Stimulated activated CD8-positive, alpha-beta memory T cell treated with anti-CD3 and anti-CD28 coated beads, Interleukin-4, amount 100 ng/mL, for 4 hours (primary cell): ENCODE measurements around the gene PCGF2.
"Not testable (repeated sequence)": the region's sequence is repeated elsewhere in the genome, so short reads cannot be mapped to it uniquely, and the experiment has no call there.

ENCODE experiments used
- DNase-seq, 2 donors: peaks; one replicate each; pipeline ENCODE4 v3.0.0-alpha.2; 2020; ENCODE audit warnings: low read depth in 2 of 2, low spot score in 1 of 2

The PCGF2 gene

DNA sequence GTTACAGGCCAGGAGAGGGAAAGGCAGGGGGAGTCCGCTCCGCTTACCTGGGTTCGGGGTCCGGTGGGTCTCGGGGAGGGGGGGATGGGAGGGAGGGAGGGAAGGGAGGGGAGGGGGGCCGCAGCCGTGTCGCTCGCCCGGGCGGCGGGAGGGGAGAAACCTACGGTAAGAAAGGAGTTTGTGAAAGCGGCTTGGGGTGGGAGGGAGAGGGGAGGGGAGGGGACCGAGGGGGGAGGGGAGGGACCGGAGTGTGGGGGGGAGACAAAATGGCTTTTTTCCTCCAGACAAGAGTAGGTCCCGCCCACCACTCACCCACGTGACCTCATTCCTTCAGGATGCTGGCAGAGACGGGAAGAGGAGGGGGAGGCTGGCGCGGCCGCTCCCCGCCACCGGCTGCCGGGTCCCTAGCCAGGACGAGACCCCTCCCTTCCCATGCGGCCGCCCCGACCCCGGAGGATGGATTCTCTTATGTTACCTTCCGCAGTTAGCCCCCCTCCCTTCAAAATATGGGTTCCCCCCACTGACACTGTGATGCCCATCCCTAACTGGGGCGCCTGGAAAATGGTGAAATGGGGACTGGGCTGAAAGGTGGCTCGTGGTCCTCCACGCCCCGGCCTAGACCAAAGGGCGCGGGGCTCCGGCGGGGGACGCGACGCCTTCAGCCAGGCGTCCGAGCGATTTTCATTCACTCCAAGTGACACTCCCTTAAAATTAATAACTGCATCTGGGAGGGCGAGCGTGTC, at the start of gene PCGF2:
Gene PCGF2 (minus strand): TSS at position 188 of the 743 bp plus-strand sequence. CDS start 7,934 bp downstream, outside the sequence.
- no peak for DNase-seq

DNA sequence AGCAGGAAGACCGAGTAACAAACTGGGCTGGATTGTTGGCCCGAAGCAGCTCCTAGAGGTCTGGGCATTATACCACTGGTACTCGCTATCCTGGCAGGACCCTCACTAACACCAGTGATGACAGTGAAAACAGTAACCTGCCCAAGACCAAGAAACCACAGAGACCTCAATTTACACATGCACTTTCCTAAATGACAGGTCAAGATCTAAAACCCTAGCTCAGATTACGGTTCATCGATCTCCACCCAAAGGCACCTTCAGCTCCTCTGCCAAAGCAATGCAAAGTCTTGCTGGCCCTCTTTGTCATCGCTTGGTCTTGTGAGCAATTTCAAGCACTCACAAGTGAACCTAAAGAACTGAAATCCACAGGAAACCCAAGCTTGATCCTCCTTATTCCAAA, 49.7 kb upstream of the PCGF2 start:
- no peak for DNase-seq

DNA sequence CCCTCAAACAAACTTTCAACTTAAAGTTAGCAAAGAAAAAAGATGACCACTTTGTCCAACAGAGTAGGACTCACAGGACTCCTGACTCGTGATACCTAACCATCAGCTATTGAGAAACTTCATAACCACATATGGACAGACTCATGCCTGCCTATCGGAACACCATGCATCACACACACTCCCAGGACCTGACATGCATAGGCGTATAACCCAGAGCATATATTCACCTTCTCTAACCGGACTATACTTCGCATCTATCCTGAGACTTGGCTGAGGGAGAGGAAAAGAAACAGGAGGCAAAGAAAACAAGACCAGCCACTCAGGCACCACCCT, 49.0 kb upstream of the PCGF2 start:
- DNase-seq, result no peak

DNA sequence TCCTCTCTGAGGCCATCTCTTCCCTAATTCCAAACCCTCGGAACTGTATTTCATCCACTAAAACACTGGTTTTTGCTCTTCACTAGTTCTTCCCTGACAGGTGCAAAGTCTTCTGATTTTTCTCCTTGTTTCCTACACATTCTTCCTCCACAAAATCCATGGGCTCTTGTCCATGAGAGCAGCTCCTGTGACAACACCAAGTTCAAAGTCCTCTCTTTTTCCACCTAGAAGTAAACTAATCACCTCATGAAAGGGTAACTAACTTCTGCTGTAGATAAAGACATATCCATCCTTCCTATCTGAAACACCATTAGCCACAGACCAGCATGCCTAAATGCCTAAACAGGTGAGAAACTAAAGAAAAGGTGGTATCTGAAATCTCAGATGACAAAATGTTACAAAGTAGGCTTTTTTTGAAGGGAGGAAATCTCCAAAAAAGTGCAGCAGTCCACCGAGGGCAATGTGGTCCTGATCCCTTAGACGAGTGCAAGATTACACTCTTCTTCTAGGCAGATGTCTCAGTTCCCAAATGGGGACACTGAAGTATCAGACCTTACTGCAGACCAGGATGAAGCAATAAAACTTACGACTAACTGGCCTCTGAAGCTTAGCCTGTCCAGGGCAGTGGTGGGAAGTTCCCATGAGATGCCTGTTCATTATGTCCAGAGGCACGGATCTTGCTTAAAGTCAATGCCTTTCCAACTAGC, 48.5 kb upstream of the PCGF2 start:
- no peak for DNase-seq

DNA sequence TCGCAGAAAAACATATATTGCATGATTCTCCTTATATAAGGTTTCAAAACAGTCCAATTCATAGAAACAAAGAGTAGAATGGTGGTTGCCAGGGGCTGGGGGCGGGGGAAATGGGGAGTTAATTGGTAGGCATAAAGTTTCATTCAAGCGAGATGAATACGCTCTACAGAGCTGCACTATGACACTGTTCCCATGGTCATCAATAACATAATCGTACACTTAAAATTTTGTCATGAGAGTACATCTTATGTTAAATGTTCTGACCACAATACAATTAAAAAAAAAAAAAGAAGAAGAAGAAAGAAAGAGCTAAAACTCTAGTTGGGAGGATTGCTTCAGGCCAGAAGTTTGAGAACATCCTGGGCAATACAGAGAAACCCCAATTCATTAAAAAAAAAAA, 46.1 kb upstream of the PCGF2 start:
- no peak for DNase-seq

DNA sequence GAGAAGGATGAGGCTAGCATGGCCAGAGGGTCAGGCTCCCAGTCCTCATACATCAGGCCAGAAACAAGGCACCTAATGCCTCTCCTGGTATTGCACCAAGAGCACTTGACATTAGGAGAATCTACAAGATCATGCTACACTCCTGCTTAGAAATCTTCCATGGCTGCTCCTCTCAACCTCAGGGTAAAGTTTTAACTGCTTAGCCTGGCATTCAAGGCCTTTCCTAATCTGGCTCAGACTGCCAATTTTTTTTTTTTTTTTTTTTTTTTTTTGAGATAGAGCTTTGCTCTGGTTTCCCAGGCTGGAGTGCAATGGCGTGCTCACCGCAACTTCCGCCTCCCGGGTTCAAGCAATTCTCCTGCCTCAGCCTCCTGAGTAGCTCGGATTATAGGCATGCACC, 43.0 kb upstream of the PCGF2 start:
- DNase-seq, result no peak

DNA sequence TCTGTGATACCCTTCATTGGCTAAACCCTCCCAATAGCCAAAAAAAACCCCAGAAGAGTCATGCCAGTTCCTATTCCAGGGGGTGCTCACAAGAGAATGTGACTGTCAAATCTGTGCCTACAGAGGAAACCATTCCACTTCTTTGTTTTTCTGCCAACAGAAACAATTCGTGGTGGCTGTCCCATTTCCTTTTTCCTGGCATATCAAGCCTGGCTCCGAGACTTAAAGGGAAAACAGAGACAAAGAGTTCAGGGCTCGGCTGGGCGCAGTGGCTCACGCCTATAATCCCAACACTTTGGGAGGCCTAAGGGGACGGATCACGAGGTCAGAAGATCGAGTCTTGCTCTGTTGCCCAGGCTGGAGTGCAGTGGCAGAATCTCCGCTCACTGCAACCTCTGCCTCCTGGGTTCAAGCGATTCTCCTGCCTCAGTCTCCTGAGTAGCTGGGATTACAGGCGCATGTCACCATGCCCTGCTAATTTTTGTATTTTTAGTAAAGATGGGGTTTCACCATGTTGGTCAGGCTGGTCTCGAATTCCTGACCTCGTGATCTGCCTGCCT, 42.1 kb upstream of the PCGF2 start:
- DNase-seq, result not testable (repeated sequence)

DNA sequence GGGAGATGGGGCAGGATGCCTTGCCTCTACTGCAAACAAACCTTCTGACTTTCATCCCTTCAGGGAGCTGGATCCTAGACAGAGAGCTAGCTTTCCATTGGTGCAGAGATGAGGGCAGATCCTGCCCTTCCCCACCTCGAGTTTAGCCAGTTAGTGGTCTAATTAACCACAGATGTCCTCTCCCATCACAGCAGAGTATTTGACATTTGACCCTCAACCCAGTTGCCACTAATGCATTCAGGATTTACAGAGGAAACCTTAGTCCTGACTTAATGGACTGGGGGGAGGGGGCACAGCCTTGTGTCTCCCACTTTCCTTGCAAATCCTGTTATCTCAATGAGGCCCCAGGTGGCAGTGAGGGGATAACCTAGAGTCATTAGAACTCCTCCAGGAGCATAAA, 41.0 kb upstream of the PCGF2 start:
- no peak for DNase-seq

DNA sequence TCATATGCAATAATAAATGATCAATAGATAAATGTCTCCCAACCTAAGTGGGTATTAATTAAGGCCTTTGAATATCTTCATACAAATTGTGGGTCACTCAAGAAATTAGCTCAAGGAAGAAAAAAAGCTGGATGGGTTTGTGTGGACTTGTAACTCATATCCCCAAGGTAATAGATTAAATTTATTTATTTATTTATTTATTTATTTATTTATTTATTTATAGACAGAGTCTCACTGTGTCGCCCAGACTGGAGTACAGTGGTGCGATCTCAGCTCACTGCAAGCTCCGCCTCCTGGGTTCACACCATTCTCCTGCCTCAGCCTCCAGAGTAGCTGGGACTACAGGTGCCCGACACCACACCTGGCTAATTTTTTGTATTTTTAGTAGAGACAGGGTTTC, 39.9 kb upstream of the PCGF2 start:
- not testable (repeated sequence) for DNase-seq

DNA sequence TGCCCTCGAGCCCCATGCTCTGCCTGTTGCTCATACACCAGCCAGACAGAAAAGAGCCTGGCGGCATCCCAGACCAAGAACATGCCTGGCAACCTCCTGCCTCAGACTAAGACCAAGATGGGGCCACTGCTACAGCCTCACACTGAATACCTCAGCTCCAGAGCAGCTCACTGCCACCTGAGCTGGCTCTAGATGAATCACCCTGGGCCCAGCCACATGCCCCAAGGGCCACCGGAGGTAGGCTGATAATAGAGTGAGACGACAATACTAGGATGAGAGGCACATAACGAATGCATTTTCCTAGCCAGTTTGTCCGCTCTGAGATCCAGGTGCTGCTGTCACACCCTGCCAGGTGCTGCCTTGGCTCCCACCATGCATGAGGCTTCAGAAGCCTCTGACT, 38.2 kb upstream of the PCGF2 start:
- no peak for DNase-seq

DNA sequence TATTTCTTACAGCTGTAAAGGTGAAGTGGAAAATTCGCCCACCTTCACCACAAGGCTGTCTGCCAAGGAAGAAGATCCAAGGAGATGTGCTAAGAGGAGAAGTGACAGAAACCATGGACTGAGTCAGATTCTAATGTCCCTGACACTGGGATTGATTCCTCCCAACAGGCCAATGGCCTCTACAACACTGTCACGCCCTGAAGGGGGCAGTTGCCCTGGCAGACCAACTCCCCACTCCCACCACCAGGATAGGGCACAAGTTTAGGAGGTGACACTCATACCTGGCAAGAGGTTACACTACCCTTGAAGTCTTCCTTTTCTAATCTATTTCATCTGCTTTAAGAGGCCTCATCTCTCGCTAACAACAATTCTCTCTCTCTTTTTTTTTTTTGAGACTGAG, 35.1 kb upstream of the PCGF2 start:
- no peak for DNase-seq

DNA sequence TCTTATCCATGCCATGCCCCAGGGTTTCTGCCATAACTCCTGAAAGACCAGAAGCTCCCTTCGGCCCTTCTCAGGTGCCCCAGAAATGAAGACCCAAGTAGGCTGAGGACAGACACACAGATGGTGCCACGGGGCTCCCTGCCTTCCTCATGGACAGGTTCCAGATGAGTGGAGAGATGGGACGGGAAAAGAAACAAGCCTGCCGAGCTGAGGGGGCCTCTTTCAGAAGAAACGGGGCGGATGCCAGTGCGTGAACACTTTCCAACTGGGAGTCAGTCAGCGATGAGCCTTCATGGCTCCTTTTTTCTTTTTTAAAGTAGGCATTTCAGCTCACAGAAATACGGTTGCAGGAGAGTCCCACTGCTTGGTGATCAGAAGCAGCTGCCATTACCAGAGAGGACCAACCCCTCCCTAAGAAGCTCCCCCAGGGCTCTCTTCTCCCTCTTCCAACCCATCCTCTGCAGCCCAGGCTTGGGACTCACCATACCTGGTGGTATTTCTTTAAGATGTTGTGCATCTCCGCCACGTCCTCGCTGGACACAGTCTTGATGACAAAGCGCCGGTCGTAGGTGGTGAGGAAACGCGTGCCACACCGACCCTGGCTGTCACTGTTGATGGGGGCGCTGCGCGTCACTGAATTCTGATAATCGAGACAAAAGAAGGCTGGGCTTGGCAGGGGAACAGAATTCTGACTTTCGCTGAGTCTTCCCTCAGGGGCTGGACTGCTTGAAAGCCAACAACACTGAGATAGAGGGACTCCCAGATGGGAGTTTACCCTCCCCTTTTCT, 32.0 kb upstream of the PCGF2 start:
- DNase-seq, result no peak

DNA sequence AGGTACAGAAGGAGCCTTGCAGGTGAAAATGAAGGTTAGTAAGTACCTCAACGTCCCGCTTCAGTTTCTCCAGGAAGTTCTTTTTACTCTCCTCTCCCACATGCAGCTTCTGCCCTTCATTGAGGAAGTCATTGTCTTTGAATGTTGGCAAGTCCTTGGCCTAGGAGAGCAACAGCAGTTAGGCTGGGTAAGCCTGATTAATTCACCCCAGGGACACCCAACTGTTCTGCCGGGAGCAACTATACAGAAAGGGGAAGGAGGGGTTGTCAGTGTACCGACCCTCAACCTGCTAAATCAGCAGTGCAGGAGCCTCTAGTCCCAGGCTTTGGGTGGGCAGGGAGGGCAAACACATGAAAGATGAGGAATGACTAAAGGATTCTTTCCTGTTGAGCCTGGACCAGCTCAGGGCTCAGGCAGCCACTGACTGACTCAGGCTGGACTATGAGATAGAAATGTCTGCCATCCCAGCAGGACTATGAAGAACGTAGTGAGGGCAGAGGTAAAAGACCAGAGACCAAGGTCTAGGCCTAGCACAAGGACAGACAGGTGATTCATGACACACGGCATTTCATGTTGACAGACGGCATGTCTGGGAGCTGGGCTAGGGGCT, 29.6 kb upstream of the PCGF2 start:
- DNase-seq, result no peak

DNA sequence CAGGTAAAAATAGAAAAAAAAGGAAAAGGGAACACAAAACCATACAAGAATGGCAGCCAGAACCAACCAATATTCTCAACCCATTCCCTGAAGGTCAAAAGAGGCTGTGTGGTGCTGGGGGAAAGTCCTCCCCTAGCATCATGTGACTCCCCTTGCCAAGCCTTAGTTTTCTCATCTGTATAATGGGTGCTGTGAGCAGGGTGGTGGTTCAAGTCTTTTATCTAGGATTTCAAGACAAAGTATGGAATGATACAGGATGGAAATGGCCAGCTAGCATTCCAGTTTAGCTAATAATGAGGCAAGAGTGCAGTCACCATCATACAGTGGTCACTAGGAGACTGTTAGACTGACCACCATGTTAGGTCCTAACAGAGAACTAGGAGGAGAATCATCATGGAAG, 25.1 kb upstream of the PCGF2 start:
- DNase-seq, result no peak

DNA sequence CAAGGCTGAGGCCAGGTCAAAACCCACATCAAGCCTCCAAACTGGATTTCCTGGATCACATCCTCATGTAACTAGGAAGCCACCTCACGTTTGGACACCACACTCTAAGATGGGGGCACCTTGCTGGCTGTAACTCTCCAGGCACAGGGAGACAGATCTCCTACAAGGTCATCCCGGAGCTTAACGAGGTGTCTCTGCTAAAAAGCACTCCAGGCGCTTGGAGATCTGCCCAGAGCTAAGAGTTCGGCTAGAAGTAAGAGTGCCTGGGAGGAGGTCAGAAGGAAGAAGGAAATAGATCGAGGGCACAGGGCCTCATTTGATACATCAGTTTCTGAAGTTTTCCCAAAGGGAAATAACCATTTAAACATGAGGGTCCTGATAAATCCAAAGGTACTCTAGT, 20.3 kb upstream of the PCGF2 start:
- DNase-seq, result no peak

DNA sequence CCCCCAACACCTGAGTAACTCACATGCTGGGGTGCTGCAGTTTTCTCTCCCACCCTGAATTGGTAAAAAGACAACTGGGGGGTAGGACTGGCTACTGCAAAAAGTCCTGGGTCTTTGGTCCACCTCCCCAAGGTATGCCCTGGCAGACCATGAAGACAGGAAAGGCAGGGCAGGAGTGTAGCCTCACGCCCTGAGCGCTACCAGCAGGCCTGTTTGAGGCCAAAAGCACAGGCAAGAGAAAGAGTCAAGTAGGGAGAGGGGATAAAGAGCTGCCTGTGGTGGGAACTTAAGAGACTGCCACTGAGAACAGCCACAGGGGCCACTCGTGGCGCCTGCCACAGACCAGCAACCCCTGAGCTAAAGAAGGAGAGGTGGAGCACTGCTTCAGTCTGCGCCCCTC, 18.2 kb upstream of the PCGF2 start:
- DNase-seq, result no peak

DNA sequence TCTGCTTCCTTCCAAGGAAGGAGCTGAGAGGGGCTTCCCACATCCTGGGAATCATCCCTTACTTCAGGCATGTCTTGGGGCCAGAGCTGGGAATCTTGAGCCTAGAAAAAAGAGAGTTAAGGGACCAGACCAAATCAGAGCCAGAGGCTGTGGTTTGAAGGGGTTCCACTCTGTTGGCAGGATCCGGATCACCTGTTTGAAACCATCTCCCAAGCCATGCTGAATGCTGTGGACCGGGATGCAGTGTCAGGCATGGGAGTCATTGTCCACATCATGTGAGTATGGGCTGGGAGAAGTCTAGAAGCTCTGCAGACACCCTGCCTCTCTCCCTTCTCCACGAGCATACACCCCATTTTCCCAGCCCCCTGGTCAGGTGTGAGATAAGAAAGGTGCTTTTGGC, 14.1 kb upstream of the PCGF2 start:
- no peak for DNase-seq

DNA sequence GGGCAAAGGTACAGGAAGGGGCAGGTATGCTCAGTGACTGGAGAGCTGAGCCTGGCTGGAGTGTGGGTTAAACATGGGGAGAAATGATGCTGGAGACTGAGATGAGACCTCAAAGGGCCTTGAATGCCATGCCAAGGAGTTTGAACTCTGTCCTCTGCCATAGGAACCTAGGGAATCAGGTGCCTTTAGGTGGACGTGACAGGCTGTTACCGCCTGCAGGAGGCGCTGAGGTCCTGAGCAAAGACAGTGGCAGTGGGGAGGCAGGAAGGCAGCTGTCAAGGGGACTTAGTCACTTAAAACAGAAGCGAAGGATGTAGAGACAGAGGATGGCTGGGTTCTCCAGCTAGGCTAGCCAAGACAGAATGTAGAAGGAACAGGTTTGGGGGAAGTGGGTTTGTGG, 13.5 kb upstream of the PCGF2 start:
- no peak for DNase-seq

DNA sequence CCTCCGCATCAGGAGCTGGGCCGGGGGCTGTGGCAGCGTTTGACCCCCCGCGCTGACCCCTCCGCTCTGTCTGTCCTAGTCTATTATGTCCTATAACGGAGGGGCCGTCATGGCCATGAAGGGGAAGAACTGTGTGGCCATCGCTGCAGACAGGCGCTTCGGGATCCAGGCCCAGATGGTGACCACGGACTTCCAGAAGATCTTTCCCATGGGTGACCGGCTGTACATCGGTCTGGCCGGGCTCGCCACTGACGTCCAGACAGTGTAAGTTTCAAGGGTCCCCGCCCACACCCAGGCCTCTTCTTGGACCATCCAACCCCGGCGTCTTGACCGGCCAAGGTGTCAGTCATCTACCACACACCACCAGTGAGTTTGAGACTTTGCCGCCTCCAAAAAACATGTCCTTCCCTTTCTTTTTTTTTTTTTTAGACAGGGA, 5.0 kb upstream of the PCGF2 start:
- DNase-seq, result no peak

DNA sequence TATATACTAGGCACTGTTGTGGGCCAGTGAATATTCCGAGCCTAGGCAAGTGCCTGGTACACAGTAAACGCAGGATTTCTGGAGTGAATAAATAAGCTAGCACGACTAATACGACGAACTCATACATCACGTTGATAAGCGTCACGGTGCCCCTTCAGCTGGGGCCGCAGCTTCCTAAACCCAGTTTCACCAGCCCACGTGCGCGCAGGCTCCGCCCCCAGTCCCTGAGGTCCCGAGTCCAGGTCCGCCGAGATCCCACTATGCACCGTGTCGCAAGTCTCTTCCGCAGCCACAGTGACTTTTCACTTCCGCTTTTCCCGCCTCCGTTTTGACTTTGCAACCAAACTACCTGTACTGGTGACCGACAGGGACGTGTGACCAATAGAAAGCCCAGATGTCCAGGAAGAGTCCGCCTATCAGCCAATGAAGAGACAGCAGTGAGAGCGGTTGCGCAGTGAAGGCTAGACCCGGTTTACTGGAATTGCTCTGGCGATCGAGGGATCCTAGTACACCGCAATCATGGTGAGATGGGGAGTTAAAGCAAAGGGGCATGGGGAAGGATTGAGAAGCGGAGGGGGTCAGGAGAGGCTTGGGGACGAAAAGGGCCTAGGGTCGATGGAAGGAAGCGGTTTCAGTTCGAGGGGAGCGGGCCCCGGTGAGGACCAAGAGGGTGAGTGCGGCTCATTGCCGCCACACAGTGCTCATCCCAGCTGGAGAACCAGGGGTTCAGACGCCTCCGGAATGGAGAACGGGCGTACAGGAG, 4.4 kb upstream of the PCGF2 start, which contains the start of gene PSMB3:
Gene PSMB3 (plus strand): TSS at position 434 of the 763 bp plus-strand sequence. CDS start 86 bp downstream, at position 520.
- peak; percentile 90 to 95 for DNase-seq
